ENCODE measurements around the gene CNTN4.
"Not testable (repeated sequence)": the region's sequence is repeated elsewhere in the genome, so short reads cannot be mapped to it uniquely, and the experiment has no call there.

The CNTN4 gene

GRCh38 chr3:2950159-2950558 is 851.5 kb downstream of the CNTN4 start:
- in situ Hi-C loops (cut with MboI; ENCODE audit: low pct_unique_long_range_greater_than_20kb, low sequenced_read_pairs): no loop called here
- DNase-seq: no peak

- no peak for DNase-seq
- in situ Hi-C loops (cut with MboI; ENCODE audit: low pct_unique_long_range_greater_than_20kb, low sequenced_read_pairs): no loop called here
Measured at GRCh38 chr3:2957115-2957514, 858.4 kb downstream of the CNTN4 start.

- DNase-seq: no peak
- in situ Hi-C loops (cut with MboI; ENCODE audit: low pct_unique_long_range_greater_than_20kb, low sequenced_read_pairs): no loop called here
Measured at GRCh38 chr3:2958551-2958950, 859.9 kb downstream of the CNTN4 start.

GRCh38 chr3:2961576-2961975 is 862.9 kb downstream of the CNTN4 start:
- in situ Hi-C loops (cut with MboI; ENCODE audit: low pct_unique_long_range_greater_than_20kb, low sequenced_read_pairs): no loop called here
- DNase-seq: no peak

- no peak for DNase-seq
- in situ Hi-C loops (cut with MboI; ENCODE audit: low pct_unique_long_range_greater_than_20kb, low sequenced_read_pairs): no loop called here
Measured at GRCh38 chr3:2967871-2968270, 869.2 kb downstream of the CNTN4 start.

- in situ Hi-C loops (cut with MboI; ENCODE audit: low pct_unique_long_range_greater_than_20kb, low sequenced_read_pairs): no loop called here
- DNase-seq: no peak
Measured at GRCh38 chr3:2968475-2968874, 869.8 kb downstream of the CNTN4 start.

- no peak for DNase-seq
- in situ Hi-C loops (cut with MboI; ENCODE audit: low pct_unique_long_range_greater_than_20kb, low sequenced_read_pairs): no loop called here
Measured at GRCh38 chr3:2976212-2976611, 877.5 kb downstream of the CNTN4 start.

- DNase-seq: no peak
- in situ Hi-C loops (cut with MboI; ENCODE audit: low pct_unique_long_range_greater_than_20kb, low sequenced_read_pairs): no loop called here
Measured at GRCh38 chr3:2976796-2977195, 878.1 kb downstream of the CNTN4 start.

GRCh38 chr3:2978977-2979732 is 880.5 kb downstream of the CNTN4 start:
- in situ Hi-C loops (cut with MboI; ENCODE audit: low pct_unique_long_range_greater_than_20kb, low sequenced_read_pairs): no loop called here

GRCh38 chr3:2984005-2984830 is 885.6 kb downstream of the CNTN4 start:
- DNase-seq: no peak
- in situ Hi-C loops (cut with MboI; ENCODE audit: low pct_unique_long_range_greater_than_20kb, low sequenced_read_pairs): no loop called here

More at GRCh38 chr3:2978977-2979732, 880.5 kb downstream of the CNTN4 start:
- DNase-seq: no peak

GRCh38 chr3:2984831-2985220 is 886.2 kb downstream of the CNTN4 start:
- DNase-seq: no peak
- in situ Hi-C loops (cut with MboI; ENCODE audit: low pct_unique_long_range_greater_than_20kb, low sequenced_read_pairs): no loop called here

- no peak for DNase-seq
- in situ Hi-C loops (cut with MboI; ENCODE audit: low pct_unique_long_range_greater_than_20kb, low sequenced_read_pairs): no loop called here
Measured at GRCh38 chr3:2985479-2985878, 886.8 kb downstream of the CNTN4 start.

GRCh38 chr3:2992534-2992933 is 893.9 kb downstream of the CNTN4 start:
- DNase-seq: no peak
- in situ Hi-C loops (cut with MboI; ENCODE audit: low pct_unique_long_range_greater_than_20kb, low sequenced_read_pairs): no loop called here

- DNase-seq; in situ Hi-C loops (cut with MboI; ENCODE audit: low pct_unique_long_range_greater_than_20kb, low sequenced_read_pairs): not testable (repeated sequence)
Measured at GRCh38 chr3:2993130-2993529, 894.5 kb downstream of the CNTN4 start.

GRCh38 chr3:2993736-2994135 is 895.1 kb downstream of the CNTN4 start:
- DNase-seq: no peak
- in situ Hi-C loops (cut with MboI; ENCODE audit: low pct_unique_long_range_greater_than_20kb, low sequenced_read_pairs): no loop called here

- no peak for DNase-seq
- in situ Hi-C loops (cut with MboI; ENCODE audit: low pct_unique_long_range_greater_than_20kb, low sequenced_read_pairs): no loop called here
Measured at GRCh38 chr3:2995195-2995594, 896.5 kb downstream of the CNTN4 start.

GRCh38 chr3:3005146-3005744 is 906.6 kb downstream of the CNTN4 start:
- no peak for DNase-seq
- in situ Hi-C loops (cut with MboI; ENCODE audit: low pct_unique_long_range_greater_than_20kb, low sequenced_read_pairs): no loop called here

- in situ Hi-C loops (cut with MboI; ENCODE audit: low pct_unique_long_range_greater_than_20kb, low sequenced_read_pairs): no loop called here
- no peak for DNase-seq
Measured at GRCh38 chr3:3013317-3014052, 914.8 kb downstream of the CNTN4 start.
